Measurements from ENCODE around the gene RNGTT.

GRCh38 chr6:88958842-88959241 lies 4.6 kb downstream of the RNGTT start:
- no peak for TF ChIP-seq EZH2 (IDR thresholded peaks at IDR 0.05; ENCODE audit: insufficient read depth, poor library complexity, severe bottlenecking)
- no peak for TF ChIP-seq EZH2phosphoT487 (IDR thresholded peaks at IDR 0.05; ENCODE audit: insufficient read depth, low read depth)
